Measurements from ENCODE around the gene MKRN1.
"Not testable (repeated sequence)": the region's sequence is repeated elsewhere in the genome, so short reads cannot be mapped to it uniquely, and the experiment has no call there.

The MKRN1 gene, protein sequence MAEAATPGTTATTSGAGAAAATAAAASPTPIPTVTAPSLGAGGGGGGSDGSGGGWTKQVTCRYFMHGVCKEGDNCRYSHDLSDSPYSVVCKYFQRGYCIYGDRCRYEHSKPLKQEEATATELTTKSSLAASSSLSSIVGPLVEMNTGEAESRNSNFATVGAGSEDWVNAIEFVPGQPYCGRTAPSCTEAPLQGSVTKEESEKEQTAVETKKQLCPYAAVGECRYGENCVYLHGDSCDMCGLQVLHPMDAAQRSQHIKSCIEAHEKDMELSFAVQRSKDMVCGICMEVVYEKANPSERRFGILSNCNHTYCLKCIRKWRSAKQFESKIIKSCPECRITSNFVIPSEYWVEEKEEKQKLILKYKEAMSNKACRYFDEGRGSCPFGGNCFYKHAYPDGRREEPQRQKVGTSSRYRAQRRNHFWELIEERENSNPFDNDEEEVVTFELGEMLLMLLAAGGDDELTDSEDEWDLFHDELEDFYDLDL

DNA sequence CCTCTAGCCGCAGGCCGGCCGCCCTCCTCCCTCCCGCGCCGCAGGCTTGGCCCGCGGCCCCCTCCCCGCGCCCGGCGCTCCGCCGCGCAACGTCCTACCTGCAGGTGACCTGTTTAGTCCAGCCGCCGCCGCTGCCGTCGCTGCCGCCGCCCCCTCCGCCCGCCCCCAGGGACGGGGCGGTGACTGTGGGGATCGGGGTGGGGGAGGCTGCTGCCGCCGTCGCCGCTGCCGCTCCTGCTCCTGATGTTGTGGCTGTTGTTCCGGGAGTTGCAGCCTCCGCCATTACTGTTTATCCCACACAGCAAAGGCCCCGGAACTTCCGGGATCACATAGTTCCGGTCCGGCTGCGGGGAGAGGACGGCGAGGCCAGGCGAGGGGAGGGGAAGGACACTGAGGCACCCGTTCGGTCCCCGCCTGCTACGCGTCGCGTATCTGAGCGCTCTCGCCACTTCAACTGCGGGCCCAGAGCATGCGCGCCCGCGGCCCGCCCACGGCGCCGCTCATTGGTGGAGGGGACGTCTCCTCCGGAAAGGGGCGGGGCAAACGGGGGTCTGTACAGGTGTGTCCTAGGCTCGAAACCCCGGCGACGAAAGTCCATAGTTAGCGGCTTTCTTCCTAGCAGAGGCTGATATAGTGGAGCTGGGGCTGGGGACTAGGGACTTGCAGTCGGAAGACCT is at the start of gene MKRN1:
TSS of gene MKRN1 (minus strand) at position 444 of the 677 bp plus-strand sequence. CDS start at position 283, 161 bp downstream.
- DNase-seq (ENCODE audit: low read depth): peak; percentile 89

DNA sequence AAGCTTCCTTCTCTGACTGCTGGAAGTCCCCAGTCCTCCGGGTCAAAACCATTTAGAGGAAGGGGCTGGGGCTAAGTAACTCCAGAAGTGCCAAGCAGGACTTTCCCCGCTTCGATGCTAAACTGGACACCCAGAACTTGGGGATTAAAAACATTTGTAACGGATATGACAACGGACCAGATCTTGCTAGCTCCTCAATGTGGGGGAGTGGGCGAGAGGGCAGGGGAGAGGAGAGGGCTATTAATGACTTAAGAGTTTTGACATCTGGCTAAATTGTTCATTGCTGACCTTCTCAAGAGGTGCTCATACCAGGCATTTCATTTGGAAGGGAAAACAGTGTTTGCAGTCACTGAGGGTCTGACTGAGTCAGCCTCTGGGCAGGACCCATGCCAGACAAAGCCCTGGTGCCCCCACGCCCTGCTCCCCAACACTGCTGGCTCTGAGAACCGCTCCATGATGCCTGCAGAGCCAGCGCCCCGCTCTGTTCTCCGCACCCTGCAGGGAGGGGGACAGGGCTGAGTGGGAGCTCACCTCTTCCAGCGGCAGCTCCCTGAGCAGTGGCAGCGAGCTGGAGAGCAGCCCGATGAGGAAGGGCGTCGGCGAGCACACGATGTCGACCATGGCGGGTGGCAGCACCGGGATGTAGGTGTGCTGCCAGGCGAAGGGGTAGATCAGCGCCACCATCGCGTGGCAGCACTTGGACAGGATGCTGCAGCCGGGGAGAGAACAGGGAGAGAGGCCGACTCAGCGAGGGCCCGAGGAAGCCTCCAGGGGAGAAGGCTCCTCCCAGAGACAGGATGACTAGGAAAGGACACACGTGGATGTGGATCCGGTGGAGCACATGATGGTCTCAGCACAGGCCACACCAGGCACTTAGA is 47.7 kb upstream of the MKRN1 start:
- no peak for DNase-seq (ENCODE audit: low read depth)

DNA sequence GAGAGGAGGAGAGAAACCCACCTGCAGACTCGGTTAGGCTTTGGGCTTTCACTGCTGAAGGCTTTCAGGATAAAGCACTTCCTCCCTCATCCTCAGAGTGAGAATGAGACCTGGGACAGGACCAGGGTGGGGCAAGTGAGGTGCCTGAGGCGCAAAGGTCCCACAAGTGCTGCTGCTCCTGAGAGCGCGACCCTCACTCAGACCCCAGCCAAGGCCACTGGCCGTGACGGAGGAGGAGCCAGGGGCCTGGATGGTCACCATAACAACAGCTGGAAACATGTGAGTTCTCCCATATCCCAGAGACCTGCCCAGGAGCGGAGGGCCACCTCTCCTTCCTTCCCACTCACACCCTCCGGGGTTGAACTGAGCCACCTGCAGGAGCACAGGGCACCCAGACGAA is 46.9 kb upstream of the MKRN1 start:
- DNase-seq (ENCODE audit: low read depth): no peak

GRCh38 chr7:140525743-140526142 is 46.4 kb upstream of the MKRN1 start:
- DNase-seq (ENCODE audit: low read depth): peak; percentile 8

DNA sequence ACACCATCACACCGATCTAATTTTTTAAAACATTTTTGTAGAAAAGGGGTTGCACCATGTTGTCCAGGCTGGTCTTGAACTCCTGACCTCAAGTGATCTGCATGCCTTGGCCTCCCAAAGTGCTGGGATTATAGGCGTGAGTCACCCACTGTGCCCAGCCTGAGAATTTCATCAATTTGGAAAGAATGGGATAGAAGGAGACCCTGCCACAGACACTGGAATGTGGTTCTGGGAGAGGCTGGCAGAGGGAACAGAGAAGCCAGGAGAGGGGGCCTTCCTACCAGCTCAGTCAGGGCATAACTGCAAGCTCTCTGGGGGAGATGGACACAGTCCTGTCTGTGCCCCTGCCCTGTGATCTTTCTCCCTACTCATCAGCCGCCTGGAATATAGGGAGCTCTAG is 42.1 kb upstream of the MKRN1 start:
- no peak for DNase-seq (ENCODE audit: low read depth)

DNA sequence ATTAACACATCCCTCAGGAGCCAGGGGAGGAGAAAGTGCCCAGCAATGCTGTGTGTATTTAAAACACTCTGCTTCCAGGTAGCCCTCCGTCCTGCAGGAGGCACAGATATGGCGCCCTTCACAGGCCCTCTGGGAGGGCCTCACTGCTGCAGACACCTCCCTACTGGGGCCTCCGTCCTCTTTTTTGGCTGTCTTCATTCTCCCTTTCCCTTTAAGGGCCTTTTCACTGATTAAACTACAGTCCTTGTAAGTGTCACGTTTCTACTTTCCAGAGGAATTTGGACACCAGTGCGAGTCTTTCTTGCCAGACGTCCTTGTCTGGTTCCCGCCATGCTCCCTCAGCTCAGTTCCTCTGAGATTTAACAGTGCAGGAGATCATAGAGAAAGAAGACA is 39.7 kb upstream of the MKRN1 start:
- no peak for DNase-seq (ENCODE audit: low read depth)

GRCh38 chr7:140518370-140519006 is 39.2 kb upstream of the MKRN1 start:
- DNase-seq (ENCODE audit: low read depth): no peak

DNA sequence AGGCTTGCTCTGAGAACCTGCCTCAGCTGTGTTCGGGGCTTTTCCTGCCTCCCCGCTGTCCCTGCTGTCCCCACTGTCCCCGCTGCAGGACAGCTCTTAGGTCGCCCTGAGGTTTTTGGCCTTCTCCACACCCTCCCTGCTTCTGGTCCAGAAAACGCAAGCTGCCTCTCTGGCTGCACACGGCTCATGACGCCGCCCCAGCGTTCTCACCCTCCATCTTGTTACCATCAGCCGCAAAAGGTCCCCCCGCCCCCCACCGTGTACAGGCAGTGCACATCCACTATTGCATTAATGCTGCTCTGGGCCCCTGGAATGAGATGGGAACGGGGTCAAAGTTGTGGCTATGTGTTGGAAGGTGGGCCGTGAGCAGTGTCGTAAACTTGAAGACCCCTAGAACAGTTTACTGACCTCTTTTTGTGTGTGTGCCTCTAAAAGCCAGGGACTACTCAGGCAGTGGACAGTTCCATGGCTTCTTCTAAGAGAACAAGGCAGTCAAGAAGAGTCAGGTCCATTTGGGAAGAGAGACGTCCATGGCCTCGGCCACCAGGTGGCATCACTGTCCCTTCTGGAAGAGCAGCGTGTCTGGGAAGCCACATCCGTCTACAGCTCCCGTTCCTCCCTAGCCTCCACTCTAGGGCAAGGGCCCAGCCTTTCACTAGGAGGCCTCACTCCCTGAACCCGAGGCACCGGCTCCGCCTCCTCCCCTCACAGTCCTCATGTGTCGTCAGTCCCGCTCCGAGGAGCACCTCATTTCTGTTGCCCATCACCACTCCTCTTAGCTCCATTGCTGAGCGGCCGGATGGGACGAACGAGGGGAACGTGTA is 38.5 kb upstream of the MKRN1 start:
- peak; percentile 46 for DNase-seq (ENCODE audit: low read depth)

GRCh38 chr7:140512317-140513000 is 33.2 kb upstream of the MKRN1 start:
- DNase-seq (ENCODE audit: low read depth): no peak

GRCh38 chr7:140509789-140510188 is 30.5 kb upstream of the MKRN1 start:
- DNase-seq (ENCODE audit: low read depth): no peak

DNA sequence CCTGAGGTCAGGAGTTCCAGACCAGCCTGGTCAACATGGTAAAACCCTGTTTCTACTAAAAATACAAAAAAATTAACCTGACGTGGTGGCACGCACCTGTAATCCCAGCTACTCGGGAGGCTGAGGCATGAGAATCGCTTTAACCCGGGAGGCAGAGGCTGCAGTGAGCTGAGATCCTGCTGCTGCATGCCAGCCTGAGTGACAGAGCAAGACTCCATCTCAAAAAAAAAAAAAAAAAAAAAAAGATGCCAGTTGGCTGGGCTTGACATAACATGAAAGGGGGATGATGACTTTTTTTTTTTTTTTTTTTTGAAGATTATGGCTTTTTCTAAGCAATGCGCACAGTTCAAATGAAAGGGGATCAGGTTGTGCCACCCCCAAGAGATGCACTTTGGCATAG is 28.3 kb upstream of the MKRN1 start:
- DNase-seq (ENCODE audit: low read depth): not testable (repeated sequence)

DNA sequence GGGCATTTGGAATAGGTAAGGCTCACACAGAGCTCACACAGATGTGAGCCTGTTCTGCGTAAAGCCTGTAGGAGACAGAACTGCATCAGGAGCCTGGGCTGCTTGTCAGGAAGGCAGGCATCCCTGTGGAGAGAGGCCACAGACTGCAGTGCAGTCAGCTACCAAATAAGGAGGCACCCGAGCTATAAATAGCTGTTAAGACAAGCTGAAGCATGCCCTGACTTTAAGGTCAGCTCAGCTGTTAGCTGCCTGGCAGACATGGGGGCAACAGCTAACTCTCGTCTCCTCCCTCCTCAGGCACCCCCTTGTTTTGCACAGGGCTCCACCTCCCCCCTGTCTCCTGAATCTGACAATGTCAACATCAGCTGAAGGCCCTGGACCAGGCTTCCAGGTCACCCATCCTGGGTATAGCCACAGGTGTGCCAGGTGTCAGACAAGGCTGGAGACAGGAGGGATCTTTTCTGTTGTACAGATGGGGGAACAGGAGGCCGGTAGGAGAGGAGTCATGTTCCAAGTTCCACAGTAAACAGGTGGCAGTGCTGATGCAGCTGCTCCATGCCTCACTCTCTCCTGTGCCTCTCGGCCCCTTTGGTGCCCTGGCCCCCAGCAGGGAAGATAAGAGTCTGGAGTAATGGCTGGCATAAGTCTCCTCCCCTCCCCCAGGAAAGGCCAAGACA is 27.6 kb upstream of the MKRN1 start:
- no peak for DNase-seq (ENCODE audit: low read depth)

GRCh38 chr7:140501966-140502365 is 22.7 kb upstream of the MKRN1 start:
- DNase-seq (ENCODE audit: low read depth): no peak

DNA sequence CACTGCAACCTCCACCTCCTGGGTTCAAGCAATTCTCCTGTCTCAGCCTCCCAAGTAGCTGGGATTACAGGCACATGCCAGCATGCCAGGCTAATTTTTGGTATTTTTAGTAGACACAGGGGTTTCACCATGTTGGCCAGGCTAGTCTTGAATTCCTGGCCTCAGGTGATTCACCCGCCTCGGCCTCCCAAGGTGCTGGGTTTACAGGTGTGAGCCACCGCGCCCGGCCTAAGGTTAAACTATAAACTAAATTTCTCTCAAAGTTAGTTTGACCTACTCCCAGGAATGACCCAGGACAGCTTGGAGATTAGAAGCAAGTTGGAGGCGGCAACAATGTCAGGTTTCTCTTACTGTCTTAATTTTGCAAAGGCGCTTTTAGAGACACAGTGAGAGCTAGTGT is 18.5 kb upstream of the MKRN1 start:
- not testable (repeated sequence) for DNase-seq (ENCODE audit: low read depth)

- no peak for DNase-seq (ENCODE audit: low read depth)
These were observed 18.0 kb upstream of the MKRN1 start for GRCh38 chr7:140497241-140497769.

GRCh38 chr7:140495514-140496097 is 16.3 kb upstream of the MKRN1 start:
- DNase-seq (ENCODE audit: low read depth): no peak

GRCh38 chr7:140494867-140495266 is 15.6 kb upstream of the MKRN1 start:
- DNase-seq (ENCODE audit: low read depth): no peak

DNA sequence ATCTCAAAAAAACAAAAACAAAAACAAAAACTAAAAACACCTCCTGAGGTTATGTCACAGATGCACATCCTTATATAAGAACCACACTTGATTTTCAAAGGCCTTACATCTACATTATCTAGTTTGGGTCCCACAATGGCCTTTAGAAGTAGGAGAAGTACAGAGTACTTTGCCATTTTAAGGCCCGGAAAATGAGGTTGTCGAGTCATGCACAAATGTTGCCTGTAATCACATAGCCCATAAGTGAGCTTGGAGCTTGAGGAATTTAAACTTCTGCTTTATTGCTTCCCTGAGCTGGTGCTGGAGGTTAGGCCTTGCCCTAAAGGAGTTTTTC is 9.7 kb upstream of the MKRN1 start:
- no peak for DNase-seq (ENCODE audit: low read depth)
